Measurements from ENCODE around the gene AKAP13. TPM values are rescaled to one million over a fixed set of nuclear protein-coding genes. Genes with fewer than 3 reads are reported as not detected.

The AKAP13 gene
- total RNA-seq, 2 experiments from 2014 or later = 282 to 304 TPM

- H3K4me1 ChIP-seq (ENCODE audit: insufficient read depth, low read length) = no peaks in the 10 kb centered on the region
- DNase-seq = no peak
- Mint-ChIP-seq H3K4me1 (ENCODE audit: low read depth) (peaks cover 36% of the 10 kb centered on the region), H3K4me3 (no peak overlapping the region), H3K9me3 (no peaks in the 10 kb centered on the region), H3K36me3 (ENCODE audit: low read depth) (peaks cover 53% of the 10 kb centered on the region), H3K27me3 (no peaks in the 10 kb centered on the region), H3K27ac (no peak overlapping the region)
- intact Hi-C loops (cut with DNase I, micrococcal nuclease) = no loop called here
- H3K27ac ChIP-seq (ENCODE audit: low read depth in 1 of 2, low read length in 2 of 2) = no peak overlapping the region
- H3K4me3 ChIP-seq (ENCODE audit: low read length) = no peak overlapping the region
- ChIA-PET CTCF (no interaction called here), POLR2A (no interaction called here)
- no peaks in the 10 kb centered on the region for H3K9me3 ChIP-seq (ENCODE audit: control insufficient read depth in 1 of 2, insufficient read depth in 1 of 2, low read length in 2 of 2)
- H3K36me3 ChIP-seq (ENCODE audit: insufficient read depth, low read length) = peaks cover 35% of the 10 kb centered on the region
- no peaks in the 10 kb centered on the region for H3K27me3 ChIP-seq (ENCODE audit: control insufficient read depth in 1 of 2, insufficient read depth in 2 of 2, low read length in 2 of 2)
- ATAC-seq (ENCODE audit: poor library complexity) = no peak
- TF ChIP-seq CTCF (IDR thresholded peaks at IDR 0.05) = no peak
These were observed 255.9 kb downstream of the AKAP13 start for GRCh38 chr15:85636351-85636750.

GRCh38 chr15:85639752-85640381, 259.5 kb downstream of the AKAP13 start:
- no peaks in the 10 kb centered on the region for H3K9me3 ChIP-seq (ENCODE audit: control insufficient read depth in 1 of 2, insufficient read depth in 1 of 2, low read length in 2 of 2)
- no peak overlapping the region for H3K27ac Mint-ChIP-seq
- H3K27ac ChIP-seq (ENCODE audit: low read depth in 1 of 2, low read length in 2 of 2) = no peak overlapping the region
- ChIA-PET CTCF (interaction anchor here (1.2 kb wide), 1 partner anchor 21 kb away, joined by 4 read pairs; no protein-coding TSS in a partner anchor), POLR2A (interaction anchor here (1.1 to 1.9 kb wide), 2 partner anchors 13 to 28 kb away, joined by 4 to 5 read pairs; no protein-coding TSS in a partner anchor)
- intact Hi-C loops (cut with DNase I, micrococcal nuclease) = no loop called here
- H3K9me3 Mint-ChIP-seq = no peaks in the 10 kb centered on the region
- peaks cover 4% of the 10 kb centered on the region for H3K4me1 ChIP-seq (ENCODE audit: insufficient read depth, low read length)
- peaks cover 44% of the 10 kb centered on the region for H3K4me1 Mint-ChIP-seq (ENCODE audit: low read depth)
- H3K27me3 ChIP-seq (ENCODE audit: control insufficient read depth in 1 of 2, insufficient read depth in 2 of 2, low read length in 2 of 2) = no peaks in the 10 kb centered on the region
- H3K36me3 ChIP-seq (ENCODE audit: insufficient read depth, low read length) = peaks cover 44% of the 10 kb centered on the region
- no peak for DNase-seq
- H3K4me3 ChIP-seq (ENCODE audit: low read length) = no peak overlapping the region
- H3K36me3 Mint-ChIP-seq (ENCODE audit: low read depth) = peaks cover 79% of the 10 kb centered on the region
- ATAC-seq (ENCODE audit: poor library complexity) = no peak
- TF ChIP-seq CTCF (IDR thresholded peaks at IDR 0.05) = no peak
- no peaks in the 10 kb centered on the region for H3K27me3 Mint-ChIP-seq
- H3K4me3 Mint-ChIP-seq = no peak overlapping the region

GRCh38 chr15:85642065-85642692, 261.8 kb downstream of the AKAP13 start:
- Histone ChIP-seq H3K4me3 (ENCODE audit: low read length) (no peak overlapping the region), H3K27ac (ENCODE audit: low read depth in 1 of 2, low read length in 2 of 2) (no peak overlapping the region), H3K4me1 (ENCODE audit: insufficient read depth, low read length) (peaks cover 25% of the 10 kb centered on the region), H3K9me3 (ENCODE audit: control insufficient read depth in 1 of 2, insufficient read depth in 1 of 2, low read length in 2 of 2) (no peaks in the 10 kb centered on the region), H3K36me3 (ENCODE audit: insufficient read depth, low read length) (peaks cover 49% of the 10 kb centered on the region), H3K27me3 (ENCODE audit: control insufficient read depth in 1 of 2, insufficient read depth in 2 of 2, low read length in 2 of 2) (no peaks in the 10 kb centered on the region)
- ATAC-seq (ENCODE audit: poor library complexity) (no peak), DNase-seq (no peak)
- Mint-ChIP-seq H3K36me3 (ENCODE audit: low read depth) (peaks cover 82% of the 10 kb centered on the region), H3K27me3 (no peaks in the 10 kb centered on the region), H3K27ac (no peak overlapping the region), H3K9me3 (no peaks in the 10 kb centered on the region), H3K4me1 (ENCODE audit: low read depth) (peaks cover 55% of the 10 kb centered on the region), H3K4me3 (no peak overlapping the region)
- intact Hi-C loops (cut with DNase I, micrococcal nuclease) = no loop called here
- CTCF ChIA-PET = no interaction called here
- TF ChIP-seq CTCF (IDR thresholded peaks at IDR 0.05) = no peak
- POLR2A ChIA-PET = interaction anchor here (0.6 to 1.9 kb wide), 2 partner anchors 15 to 210 kb away, joined by 4 to 5 read pairs; no protein-coding TSS in a partner anchor
